ENCODE data around the gene CCDC88C.

CCDC88C gene

GRCh38 chr14:91398707-91399106 lies 18.9 kb downstream of the CCDC88C start:
- in situ Hi-C loops (cut with MboI; ENCODE audit: low sequenced_read_pairs, unreplicated experiment), result no loop called here
- no peak for TF ChIP-seq CTCF (IDR thresholded peaks at IDR 0.05; ENCODE audit: borderline replicate concordance, control extremely low read depth, extremely low read depth, insufficient read depth, missing control alignments)
- DNase-seq (ENCODE audit: low spot score), result no peak

GRCh38 chr14:91397965-91398591 lies 19.5 kb downstream of the CCDC88C start:
- TF ChIP-seq CTCF (IDR thresholded peaks at IDR 0.05; ENCODE audit: borderline replicate concordance, control extremely low read depth, extremely low read depth, insufficient read depth, missing control alignments), result no peak
- in situ Hi-C loops (cut with MboI; ENCODE audit: low sequenced_read_pairs, unreplicated experiment), result no loop called here

GRCh38 chr14:91396959-91397815 lies 20.4 kb downstream of the CCDC88C start:
- no peak for TF ChIP-seq CTCF (IDR thresholded peaks at IDR 0.05; ENCODE audit: borderline replicate concordance, control extremely low read depth, extremely low read depth, insufficient read depth, missing control alignments)
- in situ Hi-C loops (cut with MboI; ENCODE audit: low sequenced_read_pairs, unreplicated experiment), result no loop called here
- peak; percentile 80 for DNase-seq (ENCODE audit: low spot score)

More at GRCh38 chr14:91397965-91398591, 19.5 kb downstream of the CCDC88C start:
- DNase-seq (ENCODE audit: low spot score), result no peak

- in situ Hi-C loops (cut with MboI; ENCODE audit: low sequenced_read_pairs, unreplicated experiment), result no loop called here
- no peak for TF ChIP-seq CTCF (IDR thresholded peaks at IDR 0.05; ENCODE audit: borderline replicate concordance, control extremely low read depth, extremely low read depth, insufficient read depth, missing control alignments)
- no peak for DNase-seq (ENCODE audit: low spot score)
Observed at GRCh38 chr14:91396013-91396660, 21.5 kb downstream of the CCDC88C start.

GRCh38 chr14:91395466-91395865 lies 22.2 kb downstream of the CCDC88C start:
- no peak for DNase-seq (ENCODE audit: low spot score)
- no peak for TF ChIP-seq CTCF (IDR thresholded peaks at IDR 0.05; ENCODE audit: borderline replicate concordance, control extremely low read depth, extremely low read depth, insufficient read depth, missing control alignments)
- in situ Hi-C loops (cut with MboI; ENCODE audit: low sequenced_read_pairs, unreplicated experiment), result no loop called here

Data from GM13976 (cell line).